ENCODE measurements around the gene NCR3LG1. TPM values are rescaled to one million over a fixed set of nuclear protein-coding genes. Genes with fewer than 3 reads are reported as not detected.
"Not testable (repeated sequence)": the region's sequence is repeated elsewhere in the genome, so short reads cannot be mapped to it uniquely, and the experiment has no call there.

NCR3LG1 gene
- total RNA-seq, 8 experiments from 2014 or later = 5.6 to 41.7 (median 11.1) TPM

GRCh38 chr11:17426233-17426632 lies 74.6 kb downstream of the NCR3LG1 start:
- H3K4me3 ChIP-seq; in situ Hi-C loops (cut with MboI; ENCODE audit: low pct_unique_long_range_greater_than_20kb in 2 of 9, low sequenced_read_pairs in 9 of 9, unreplicated experiment in 9 of 9); ATAC-seq (replicated peaks in 6 of 8); H3K27ac ChIP-seq: not testable (repeated sequence)
- WGBS, 10 experiments = 38 to 100% (median 100%) methylated on average over 1 to 2 of the region's 5 CpGs; no CpG with 5 or more reads in 7 of the 10 experiments
- H3K4me1 ChIP-seq (replicated peaks in 1 of 2) = peaks cover 9 to 12% of the 10 kb centered on the region in 2 donors

Other genes with a start within 250 kb of the NCR3LG1 start
- gene PIK3C2A, start 143.8 kb upstream of the NCR3LG1 start, total RNA-seq = 10 to 100 TPM; 25.0 to 68.5 (median 35.1) TPM
- gene NUCB2, start 75.1 kb upstream of the NCR3LG1 start, total RNA-seq = 100 to 1,000 TPM in 1 of 8 experiments, 10 to 100 TPM in 7; 26.8 to 151 (median 79.9) TPM
- gene KCNJ11, start 36.9 kb downstream of the NCR3LG1 start, total RNA-seq = 1 to 10 TPM in 5 of 8 experiments, under 1 TPM in 2, not detected in 1; 0.15 to 4.1 (median 2.1) TPM
- gene ABCC8, start 125.0 kb downstream of the NCR3LG1 start, total RNA-seq = 10 to 100 TPM in 1 of 8 experiments, 1 to 10 TPM in 5, under 1 TPM in 2; 0.18 to 11.8 (median 3.8) TPM
- gene USH1C, start 192.6 kb downstream of the NCR3LG1 start, total RNA-seq = under 1 TPM in 5 of 8 experiments, not detected in 3; 0.11 to 1.00 (median 0.51) TPM
- under 1 TPM in 6 of 8 experiments, not detected in 2; 0.09 to 0.49 (median 0.14) TPM for gene OTOG, start 195.5 kb downstream of the NCR3LG1 start, total RNA-seq